HG03432 (cell line): Measurements from ENCODE around the gene KCNQ4.

Experiments
- ATAC-seq: cut with Tn5 transposase; IDR thresholded peaks from one replicate; pipeline ENCODE4 v1.9.1; 2021; ENCODE audit warnings: mild to moderate bottlenecking, moderate library complexity; ENCODE audit not compliant: unreplicated experiment

KCNQ4 gene

DNA sequence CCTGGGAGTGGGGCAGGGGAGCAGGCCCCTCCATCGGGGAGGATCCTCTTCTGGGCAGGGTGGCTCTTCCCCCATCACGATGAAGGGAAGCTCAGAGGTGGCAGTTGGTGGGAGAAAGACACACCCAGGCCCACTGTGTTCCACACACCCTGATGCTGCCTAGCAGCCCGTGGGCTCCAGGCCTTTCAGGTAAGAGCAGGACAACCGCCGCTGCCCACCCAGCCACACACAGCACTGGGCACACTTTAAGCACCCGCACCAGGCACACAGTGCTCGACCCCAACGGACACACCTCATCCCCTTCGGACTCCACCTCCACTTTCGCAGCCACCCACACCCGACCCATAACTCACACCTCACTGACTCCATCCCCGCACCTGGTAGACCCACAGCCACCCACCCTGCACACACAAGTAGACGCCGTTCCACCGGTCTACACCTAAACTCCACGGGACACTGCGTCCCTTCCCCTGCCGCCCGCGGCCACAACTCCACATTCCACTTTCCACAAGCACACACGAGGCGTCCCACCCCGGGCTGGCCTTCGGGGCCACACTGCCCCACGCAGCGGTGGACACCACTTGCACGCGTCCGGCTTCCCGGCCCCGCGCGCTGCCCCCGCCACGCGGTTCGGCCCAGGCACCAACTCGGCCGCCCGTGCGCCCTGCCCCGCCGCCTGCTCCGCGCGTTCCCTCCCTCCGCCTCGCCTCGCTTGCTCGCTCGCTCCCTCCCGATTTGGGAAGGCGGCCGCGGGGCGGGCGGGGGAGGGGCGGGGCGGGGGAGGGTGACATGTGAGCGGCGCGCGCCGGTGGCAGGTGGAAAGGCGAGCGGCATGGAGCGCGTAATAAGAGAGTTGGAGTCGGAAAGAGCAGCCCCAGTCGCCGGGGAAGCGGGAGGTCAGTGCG lies at the start of gene KCNQ4:
Gene KCNQ4, plus strand, starts transcription at position 787 of the 905 bp plus-strand sequence. CDS start 307 bp downstream, outside the sequence.
- no peak for ATAC-seq

DNA sequence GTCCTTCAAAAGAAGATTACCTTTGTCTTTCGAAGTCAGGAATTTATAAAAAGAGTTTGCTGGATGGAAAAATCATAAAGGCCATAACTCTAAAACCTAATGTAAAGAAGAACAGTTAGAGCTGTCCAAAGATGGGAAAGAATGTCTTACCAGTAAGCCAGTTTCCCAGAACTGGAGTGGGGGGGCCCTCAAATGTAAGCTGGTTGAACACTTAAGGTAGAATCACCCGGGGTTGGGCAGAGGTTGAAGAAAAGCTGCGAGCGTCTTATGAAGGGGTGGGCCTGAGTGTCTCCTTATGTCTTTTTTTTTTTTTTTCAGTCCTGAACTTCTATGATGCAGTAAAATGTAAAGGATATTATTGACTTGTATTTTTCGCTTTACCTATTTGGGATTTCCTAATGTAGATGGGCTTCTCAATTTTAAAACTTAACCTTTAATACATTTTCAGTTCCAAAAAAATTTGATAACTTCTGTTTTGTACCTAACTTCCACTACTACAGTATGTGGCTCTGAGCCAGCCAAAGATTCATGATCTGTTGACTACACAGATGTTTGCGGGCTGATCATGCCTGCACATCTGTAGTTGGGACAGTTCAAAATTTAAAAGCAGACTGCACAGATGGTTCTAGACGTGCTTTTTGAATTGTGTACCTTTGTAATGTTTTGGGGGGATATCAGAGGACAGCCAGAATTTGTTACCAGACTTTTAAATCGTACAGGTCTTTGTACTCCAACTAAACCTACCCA lies 48.5 kb upstream of the KCNQ4 start:
- no peak for ATAC-seq

DNA sequence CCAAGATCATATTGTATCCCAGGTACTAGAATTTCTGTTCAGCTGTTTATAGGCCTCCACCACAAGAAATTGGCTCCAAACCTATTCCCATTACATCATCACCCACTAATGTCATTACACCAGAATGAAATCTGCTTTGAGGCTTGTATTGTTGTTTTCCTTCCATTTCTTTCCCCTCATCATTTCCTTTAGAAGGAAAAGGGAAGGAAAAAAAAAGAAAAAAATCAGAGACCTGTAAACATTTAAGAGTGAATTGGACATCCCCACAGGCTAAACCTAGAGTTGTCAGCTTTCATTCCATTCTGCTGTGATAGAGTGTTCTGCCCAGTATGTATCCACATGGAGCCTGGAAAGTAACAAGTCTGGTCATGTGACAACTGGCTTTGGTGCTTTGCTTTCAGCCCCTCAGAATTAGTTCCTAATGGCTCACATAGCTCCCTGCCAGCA lies 47.5 kb upstream of the KCNQ4 start:
- ATAC-seq, result no peak

DNA sequence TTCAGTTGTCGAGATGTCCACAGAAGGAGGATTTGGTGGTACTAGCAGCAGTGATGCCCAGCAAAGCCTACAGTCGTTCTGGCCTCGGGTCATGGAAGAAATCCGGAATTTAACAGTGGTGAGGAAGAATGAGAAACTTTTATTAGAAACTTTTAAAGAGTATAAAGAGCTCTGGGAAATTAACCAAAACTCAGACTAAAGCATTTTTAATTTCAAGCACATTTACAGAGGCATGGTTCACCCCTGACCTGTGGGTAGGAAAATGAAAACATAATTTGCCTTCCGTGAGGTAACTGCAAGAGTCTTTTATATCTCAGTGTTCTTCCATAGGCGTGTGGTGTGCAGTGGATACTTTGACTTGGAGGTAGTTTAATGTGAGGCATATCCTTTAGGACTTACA lies 44.8 kb upstream of the KCNQ4 start:
- no peak for ATAC-seq

DNA sequence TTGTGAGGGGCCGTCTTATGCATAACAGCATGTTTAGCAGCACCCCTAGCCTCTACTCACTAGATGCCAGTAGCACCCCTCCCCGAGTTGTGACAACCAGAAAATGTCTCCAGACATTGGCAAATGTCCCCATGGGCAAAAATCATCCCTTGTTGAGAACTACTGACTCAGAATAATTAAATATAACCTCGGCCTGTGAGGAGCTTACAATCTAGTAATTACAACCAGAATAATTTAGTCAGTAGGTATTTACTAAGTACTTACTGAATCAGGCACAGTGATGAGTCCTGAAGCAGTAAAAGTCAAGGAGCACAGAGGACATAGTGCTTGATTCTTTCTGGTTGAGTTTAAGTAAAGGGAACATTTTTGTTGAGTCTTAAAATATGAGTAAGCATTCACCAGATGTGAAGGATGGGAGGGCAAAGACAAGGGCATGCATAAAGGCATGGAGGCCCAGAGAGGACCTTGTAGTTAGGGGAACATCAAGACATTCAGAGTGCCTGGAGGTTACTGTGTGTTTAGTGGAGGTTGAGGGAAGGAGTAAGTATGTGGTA lies 44.1 kb upstream of the KCNQ4 start:
- no peak for ATAC-seq

DNA sequence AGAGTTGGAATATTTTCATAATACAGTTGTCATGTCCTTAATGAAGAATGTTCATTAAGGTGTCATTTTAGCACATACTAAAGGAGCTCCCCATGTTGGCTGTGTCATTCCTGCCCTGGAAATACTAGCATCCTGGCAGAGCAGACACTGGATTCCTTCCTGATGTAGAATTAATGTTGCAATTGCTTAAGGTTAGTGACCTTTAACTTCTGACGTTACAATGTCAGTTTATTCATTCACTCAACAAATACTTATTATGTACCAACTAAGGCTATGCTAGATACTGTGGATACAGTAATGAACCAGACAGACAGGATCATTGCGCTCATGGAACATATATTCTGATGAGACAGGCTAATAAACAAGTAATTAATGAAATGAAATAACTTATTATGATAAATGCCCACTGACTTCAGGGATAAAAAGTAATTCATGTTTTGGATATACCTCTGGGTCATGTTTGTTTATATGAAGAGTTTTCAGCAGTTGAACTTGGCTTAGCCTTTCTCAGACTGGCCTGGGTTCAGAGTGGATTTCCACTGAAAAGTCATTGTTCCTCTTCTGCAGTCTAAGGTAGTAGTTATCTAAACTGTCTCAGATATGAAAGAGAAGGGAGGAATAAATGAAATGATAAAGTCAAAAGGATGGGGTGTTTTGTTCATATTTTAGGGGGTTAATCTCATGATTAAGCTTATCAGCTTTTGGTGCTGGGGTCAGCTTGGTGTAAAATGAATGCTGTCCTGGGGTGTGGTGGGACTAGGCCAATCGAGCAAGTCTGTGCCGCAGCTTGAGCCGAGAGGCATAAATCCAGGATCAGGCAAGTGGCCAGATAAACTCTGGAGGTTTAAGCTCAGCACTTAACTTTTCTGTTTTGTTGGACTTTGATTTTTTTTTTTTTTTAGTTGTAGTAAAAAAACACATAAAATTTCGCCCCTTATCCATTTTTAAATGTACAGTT lies 43.3 kb upstream of the KCNQ4 start:
- no peak for ATAC-seq

DNA sequence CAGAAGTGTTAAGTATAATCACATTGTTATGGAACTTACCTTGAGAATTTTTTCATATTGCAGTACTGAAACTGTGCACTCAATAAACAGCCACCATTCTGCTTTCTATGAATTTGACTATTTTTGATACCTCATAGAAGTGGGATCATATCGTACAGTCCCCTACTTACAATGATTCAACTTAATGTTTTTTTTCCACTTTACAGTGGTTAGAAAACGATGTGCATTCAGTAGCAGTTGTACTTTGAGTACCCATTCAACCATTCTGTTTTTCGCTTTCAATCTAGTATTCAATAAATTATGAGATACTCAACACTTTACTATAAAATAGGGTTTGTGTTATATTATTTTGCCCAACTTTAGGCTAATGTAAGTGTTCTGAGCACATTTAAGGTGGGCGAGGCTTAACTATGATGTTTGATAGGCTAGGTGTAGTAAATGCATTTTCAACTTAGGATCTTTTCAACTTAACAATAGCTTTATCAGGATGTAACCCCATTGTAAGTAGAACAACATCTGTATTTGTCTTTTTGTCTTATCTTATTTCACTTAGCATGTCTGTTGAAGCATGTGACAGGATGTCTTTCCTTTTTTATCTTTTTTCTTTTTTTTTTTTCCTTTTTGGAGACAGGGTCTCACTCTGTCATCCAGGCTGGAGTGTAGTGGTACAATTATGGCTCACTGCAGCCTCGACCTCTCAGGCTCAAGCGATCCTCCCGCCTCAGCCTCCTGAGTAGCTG lies 42.4 kb upstream of the KCNQ4 start:
- ATAC-seq, result no peak

DNA sequence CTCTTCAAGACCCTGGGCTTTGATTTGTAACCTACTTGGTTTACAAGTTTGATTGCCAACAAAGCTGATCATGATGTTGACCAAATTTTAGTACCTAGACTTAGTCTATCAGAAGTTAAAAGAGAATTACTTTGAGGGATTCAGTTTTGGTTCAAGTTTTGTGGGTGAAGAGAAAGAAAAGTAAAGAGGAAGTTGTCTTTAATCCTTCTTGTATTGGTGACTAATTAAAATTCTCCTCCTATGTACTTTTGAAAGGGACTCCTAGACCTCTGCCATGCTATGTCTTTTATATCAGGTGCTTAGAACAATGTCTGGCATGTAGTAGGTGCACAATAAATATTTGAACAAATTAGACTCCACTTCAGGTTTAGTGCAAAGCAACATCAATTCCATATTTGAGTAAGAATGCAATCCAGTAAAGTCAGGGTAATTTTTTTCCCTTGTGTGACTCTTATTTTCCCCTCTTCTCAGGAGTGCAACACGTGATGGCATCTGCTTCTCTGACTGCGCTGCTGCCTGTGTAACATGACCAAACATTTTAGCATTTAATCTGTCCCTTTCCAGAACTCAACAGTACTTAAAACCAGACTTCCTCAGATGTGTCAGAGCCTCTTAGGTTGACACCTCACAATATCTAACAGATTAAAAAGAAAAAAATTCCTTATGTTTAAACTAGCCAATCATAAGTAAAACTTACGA lies 41.1 kb upstream of the KCNQ4 start:
- ATAC-seq, result no peak

DNA sequence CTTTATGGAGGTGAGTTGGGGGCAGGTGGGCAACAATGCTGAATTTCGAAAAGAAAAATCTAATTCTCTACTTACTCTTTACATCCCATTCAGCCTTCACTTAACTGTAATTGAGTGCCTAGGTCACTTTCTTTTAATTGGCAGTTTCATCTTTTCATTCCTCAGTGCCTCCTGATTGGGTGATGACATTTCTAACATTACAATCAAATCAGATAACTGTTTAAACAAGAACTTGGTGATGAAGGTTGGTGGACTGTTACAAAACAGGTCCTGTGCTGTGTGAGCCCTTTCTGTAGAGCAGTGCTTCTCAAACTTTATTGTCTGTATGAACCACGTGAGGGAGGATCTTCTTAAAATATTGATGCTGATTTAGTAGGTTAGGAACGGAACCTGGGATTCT lies 40.1 kb upstream of the KCNQ4 start:
- no peak for ATAC-seq

DNA sequence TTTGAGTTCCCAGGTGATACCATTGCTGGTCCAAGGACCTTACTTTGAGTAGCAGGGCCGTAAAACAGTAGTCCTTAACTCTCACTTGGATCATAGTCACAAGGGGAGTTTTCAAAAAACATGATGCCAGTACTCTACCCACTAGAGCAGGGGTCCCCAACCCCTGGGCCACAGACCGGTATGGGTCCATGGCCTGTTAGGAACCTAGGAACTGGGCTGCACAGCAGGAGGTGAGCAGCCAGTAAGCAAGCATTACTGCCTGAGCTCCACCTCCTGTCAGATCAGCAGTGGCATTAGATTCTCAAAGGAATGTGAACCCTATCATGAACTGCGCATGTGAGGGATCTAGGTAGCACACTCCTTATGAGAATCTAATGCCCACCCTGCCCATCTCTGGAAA lies 39.7 kb upstream of the KCNQ4 start:
- ATAC-seq, result no peak

DNA sequence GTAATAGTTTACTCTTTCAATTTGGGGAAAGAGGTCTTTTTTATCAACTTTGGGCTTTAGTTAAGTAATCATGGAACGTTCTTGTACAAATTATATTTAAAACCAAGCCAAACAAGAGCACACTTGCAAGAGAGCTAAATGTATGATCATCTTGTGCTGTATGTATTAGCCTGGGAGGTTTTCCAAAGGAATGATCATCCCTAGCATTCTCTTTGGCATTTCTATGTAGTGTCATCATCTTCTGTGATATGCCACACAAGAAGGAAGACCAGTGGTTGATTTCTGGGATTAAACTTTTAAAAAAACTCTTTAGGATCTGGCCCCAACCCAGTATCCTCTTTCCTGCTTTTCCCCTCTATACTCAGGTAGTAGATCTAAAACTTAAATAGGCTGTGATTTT lies 38.4 kb upstream of the KCNQ4 start:
- ATAC-seq, result no peak

DNA sequence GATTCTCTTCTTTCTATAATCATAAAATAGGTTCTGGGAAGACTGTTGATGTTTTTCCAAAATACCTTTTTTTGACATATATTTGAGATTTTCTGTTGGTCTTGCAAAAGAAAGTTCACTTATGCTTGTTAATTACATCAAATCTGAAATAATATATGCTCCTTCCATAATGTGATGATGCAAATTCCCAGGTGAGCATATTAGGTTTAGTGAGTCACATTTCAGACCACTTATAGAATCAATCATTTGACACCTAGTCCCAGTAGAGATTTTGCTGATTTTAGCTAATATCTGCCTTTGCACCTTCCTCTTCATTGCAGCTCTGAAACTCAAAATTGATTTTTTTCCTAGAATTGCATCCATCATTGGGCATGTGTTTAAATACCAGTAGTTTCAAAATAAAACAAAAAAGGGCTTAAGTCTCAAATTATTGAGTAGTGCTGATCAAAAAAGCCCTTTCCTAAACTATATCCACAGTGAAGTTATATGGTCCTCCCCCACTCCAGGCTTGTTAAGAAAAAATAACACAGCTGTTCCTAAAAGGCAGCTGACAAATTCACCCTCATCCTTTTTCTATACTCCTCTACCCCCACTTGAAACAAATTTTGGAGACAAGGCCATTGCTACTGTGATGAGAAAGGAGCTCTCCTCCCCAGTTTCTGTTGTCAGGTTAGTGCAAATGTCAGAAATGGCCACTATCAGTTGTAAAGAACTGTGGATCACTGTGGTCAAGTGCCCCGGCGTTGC lies 37.1 kb upstream of the KCNQ4 start:
- ATAC-seq, result no peak

DNA sequence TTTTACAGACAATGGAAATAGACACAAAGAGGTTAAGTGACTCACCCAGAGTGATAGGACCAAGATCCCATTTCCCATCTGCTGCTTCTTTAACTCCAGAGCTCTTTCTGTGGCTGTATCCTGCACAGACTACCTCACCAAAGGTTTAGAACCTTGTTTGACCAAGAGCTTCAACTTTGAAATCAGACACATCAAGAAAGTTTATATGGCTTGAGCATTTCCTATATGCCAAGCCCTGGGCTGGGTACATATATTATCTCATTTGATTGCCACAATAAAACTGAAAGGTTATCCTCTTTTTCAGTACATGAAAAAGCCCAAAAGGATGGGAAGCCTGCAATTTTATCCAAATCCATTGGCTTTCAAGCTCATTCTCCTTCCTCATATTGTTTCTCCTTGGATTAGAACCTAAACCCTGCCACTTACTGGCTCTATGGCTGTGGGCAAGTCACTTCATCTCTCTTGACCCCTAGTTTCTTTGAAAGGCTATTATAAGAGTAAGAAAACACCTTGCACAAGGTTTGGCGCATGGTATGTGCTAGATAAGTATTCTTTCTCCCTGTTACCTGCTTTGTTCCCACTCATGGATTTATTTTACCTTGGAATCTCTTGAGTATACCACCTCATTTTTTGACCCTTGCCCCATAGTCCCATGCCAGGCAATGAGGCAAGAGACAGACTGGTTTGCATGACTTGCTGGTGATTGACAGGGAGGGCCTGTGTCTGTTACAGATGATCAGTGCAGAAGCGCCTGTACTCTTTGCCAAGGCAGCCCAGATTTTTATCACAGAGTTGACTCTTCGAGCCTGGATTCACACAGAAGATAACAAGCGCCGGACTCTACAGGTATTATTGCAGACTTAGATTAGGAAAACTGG lies 34.5 kb upstream of the KCNQ4 start:
- ATAC-seq, result no peak

DNA sequence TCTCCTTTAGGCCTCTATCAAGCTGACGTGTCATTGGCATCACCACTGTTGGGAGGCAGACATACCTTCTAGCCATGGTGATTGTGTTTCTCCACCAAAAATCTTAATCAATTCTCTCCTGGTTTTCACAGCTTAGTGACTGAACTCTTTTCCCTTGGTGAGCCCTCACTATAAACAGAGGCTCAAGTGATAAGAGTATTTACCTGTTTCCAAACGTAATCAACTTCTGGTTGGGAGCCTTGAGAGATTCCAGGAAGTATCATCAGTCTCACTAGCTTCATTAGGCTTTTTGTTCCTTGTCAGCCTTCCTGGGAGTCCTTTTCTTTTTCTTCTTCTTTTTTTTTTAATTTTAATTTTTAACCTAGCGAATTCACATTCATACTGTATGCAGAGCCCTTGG lies 33.8 kb upstream of the KCNQ4 start:
- no peak for ATAC-seq

DNA sequence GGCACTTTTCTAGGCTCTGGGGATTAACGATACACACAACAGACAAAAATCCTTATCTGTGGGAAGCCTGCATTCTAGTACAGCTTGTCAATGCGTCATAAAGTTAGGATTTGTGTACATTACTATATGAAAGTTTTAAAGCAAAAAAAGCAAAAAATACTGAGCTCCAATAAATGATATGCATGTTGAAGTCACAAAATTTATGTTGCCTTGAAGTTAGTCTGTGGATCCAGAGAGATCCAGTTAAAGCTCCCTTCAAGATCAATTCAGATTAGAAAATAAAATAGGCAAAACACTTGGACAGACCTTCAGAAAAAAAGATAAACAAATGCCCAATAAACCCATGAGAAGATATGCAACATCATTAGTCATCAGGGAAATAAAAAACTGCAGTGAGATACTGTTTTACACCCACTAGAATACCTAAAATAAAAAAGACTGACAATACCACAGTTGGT lies 33.1 kb upstream of the KCNQ4 start:
- no peak for ATAC-seq

DNA sequence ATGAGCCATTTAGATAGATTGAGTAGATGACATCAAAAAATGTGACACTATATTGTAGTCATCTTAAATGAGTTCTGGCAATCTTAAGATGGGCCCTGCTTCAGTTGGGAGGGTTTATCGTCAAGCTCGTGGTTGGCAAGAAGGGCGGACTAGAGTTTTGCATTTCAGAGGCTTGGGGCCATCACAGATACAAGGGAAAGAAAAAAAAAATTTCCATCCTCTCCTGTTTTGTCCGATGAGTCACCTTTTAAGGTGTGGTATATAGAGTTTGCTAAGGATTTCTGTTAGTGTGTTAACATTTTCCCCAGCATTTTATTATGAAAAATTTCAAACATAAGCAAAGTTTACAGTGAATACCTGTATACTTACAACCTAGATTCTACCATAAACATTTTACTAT lies 31.8 kb upstream of the KCNQ4 start:
- no peak for ATAC-seq

DNA sequence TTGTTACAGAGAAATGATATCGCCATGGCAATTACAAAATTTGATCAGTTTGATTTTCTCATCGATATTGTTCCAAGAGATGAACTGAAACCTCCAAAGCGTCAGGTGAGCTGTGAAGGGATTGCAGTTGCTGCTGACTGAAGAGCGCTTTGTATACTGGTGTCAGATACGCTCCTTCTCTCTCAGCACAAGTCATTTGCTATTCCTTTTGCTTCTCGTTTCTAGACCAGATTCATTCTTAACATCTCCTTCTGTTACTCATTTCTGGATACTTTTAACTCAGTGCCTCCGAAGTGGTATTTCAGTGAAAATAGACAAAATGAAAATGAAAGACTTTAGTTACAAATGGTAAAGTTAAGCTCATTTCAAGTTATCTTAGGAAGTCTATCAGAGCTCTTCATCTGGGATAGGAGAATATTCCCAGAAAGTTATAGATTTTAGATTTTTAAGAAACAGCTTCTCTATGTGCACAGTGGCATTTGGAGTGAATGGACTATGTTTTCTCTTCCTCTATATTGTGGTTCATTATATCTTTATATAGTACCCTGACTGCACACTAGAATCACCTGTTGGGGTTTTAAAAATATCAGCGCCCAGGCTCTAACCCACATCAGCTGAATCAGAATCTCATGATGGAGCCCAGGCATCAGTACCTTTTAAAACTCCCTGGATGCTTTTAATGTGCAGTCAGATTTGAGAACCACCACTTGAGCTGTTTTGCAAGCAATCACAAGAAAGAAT lies 30.3 kb upstream of the KCNQ4 start:
- no peak for ATAC-seq
